HEK293T (cell line): Measurements from ENCODE around the gene MEGF6.

Source experiments
- ARNT ChIP-seq: fragments of 450-650 bp; IDR thresholded peaks from 2 replicates; pipeline ENCODE4 v1.6.1; 2017; ENCODE audit warnings: mild to moderate bottlenecking
- BHLHE40 ChIP-seq: fragments of 450-650 bp; IDR thresholded peaks from 2 replicates; pipeline ENCODE4 v1.6.1; 2016; ENCODE audit warnings: mild to moderate bottlenecking, moderate library complexity, borderline replicate concordance
- ELF4 ChIP-seq: fragments of 450-650 bp; IDR thresholded peaks from 2 replicates; pipeline ENCODE4 v1.6.1; 2017; ENCODE audit warnings: antibody characterized with exemption
- FOXA1 ChIP-seq: fragments of 450-650 bp; IDR thresholded peaks from 2 replicates; pipeline ENCODE4 v1.6.1; 2016; ENCODE audit warnings: mild to moderate bottlenecking
- FOXM1 ChIP-seq: fragments of 450-650 bp; IDR thresholded peaks from 2 replicates; pipeline ENCODE4 v1.6.1; 2017; ENCODE audit warnings: mild to moderate bottlenecking, borderline replicate concordance
- HDGF ChIP-seq: fragments of 450-650 bp; IDR thresholded peaks from 2 replicates; pipeline ENCODE4 v1.6.1; 2017; ENCODE audit warnings: antibody characterized with exemption, borderline replicate concordance
- LEF1 ChIP-seq: fragments of 450-650 bp; IDR thresholded peaks from 2 replicates; pipeline ENCODE4 v1.6.1; 2017; ENCODE audit warnings: mild to moderate bottlenecking, borderline replicate concordance
- NFRKB ChIP-seq: fragments of 450-650 bp; IDR thresholded peaks from 2 replicates; pipeline ENCODE4 v1.6.1; 2016; ENCODE audit warnings: mild to moderate bottlenecking, moderate library complexity
- SP1 ChIP-seq: fragments of 450-650 bp; IDR thresholded peaks from 2 replicates; pipeline ENCODE4 v1.6.1; 2017
- SUZ12 ChIP-seq: fragments of 450-650 bp; IDR thresholded peaks from 2 replicates; pipeline ENCODE4 v1.6.1; 2016; ENCODE audit warnings: mild to moderate bottlenecking

- TF ChIP-seq BHLHE40 (no peak), FOXA1 (no peak), ELF4 (no peak), NFRKB (no peak), ARNT (no peak), SP1 (no peak), FOXM1 (no peak), LEF1 (no peak), SUZ12 (no peak), HDGF (no peak)
Measured at GRCh38 chr1:3584915-3585314, 26.4 kb downstream of the MEGF6 start.
